ENCODE measurements around the gene CORO2A. TPM values are rescaled to one million over a fixed set of nuclear protein-coding genes. Genes with fewer than 3 reads are reported as not detected.

Gene CORO2A
- total and polyA plus RNA-seq, 2 of the 13 experiments (the other 11 are each of a cell fraction or from before 2014, with no cell fraction given), result 14.4 to 15.3 TPM

DNA sequence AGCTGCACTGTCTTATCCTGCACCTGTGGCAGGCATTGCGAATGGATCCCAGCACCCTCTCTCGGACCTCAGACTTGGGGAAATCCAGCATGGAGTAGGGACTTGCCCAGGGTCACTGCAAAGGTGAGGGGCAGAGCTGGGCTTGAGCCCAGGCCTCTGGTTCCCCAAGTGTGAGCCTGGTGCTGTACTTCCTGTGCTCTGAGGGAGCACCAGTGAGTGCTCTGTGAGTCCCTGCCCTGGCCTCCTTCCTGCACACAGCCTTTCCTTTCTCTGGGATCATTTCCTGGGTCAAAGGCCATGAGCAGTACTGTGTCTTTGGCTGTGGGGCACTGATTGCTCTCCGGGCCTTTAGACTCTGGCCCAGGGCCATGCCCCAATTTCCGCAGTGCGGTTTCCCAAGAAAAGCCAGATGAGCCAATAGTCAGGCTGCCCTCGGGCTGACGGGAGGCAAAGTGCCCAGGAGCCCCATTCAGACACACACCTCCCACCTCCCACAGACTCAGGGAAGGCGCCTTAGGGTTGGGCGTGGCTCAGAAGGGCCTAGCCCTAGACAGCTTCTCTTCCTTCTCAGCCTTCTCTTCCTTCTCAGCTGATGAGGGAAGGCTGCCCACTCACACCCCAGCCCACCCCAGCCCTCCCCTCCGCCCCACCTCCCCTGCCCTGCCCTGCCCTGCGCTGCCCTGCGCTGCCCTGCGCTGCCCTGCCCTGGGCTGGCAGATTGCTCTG lies 50.1 kb downstream of the CORO2A start (continued):
- TF ChIP-seq CCAR2 (optimal IDR thresholded peaks at IDR 0.05; ENCODE audit: low read depth, low read length) (no peak), PPARG (CRISPR knock-in tag; conservative IDR thresholded peaks at IDR 0.05) (0 out of 2 replicates have a peak, but pooled peaks have one; percentile 25), ONECUT2 (CRISPR knock-in tag; IDR thresholded peaks at IDR 0.05) (no peak), POGK (CRISPR knock-in tag; conservative IDR thresholded peaks at IDR 0.05) (no peak), ZNF652 (CRISPR knock-in tag; IDR thresholded peaks at IDR 0.05; ENCODE audit: borderline replicate concordance, low read depth) (no peak), MAF1 (CRISPR knock-in tag; IDR thresholded peaks at IDR 0.05; ENCODE audit: borderline replicate concordance) (no peak), JDP2 (CRISPR knock-in tag; IDR thresholded peaks at IDR 0.05; ENCODE audit: borderline replicate concordance) (no peak), ISX (CRISPR knock-in tag; conservative IDR thresholded peaks at IDR 0.05) (no peak), ZNF430 (CRISPR knock-in tag; IDR thresholded peaks at IDR 0.05) (no peak), ZNF225 (CRISPR knock-in tag; IDR thresholded peaks at IDR 0.05) (no peak), SP140L (CRISPR knock-in tag; IDR thresholded peaks at IDR 0.05; ENCODE audit: borderline replicate concordance) (no peak), ZBTB34 (CRISPR knock-in tag; IDR thresholded peaks at IDR 0.05) (no peak), ZHX2 (IDR thresholded peaks at IDR 0.05; ENCODE audit: low read depth) (no peak), ZHX2 (CRISPR knock-in tag; IDR thresholded peaks at IDR 0.05; ENCODE audit: borderline replicate concordance) (no peak), SCMH1 (CRISPR knock-in tag; IDR thresholded peaks at IDR 0.05; ENCODE audit: borderline replicate concordance) (no peak), GZF1 (CRISPR knock-in tag; IDR thresholded peaks at IDR 0.05) (no peak), RFXAP (CRISPR knock-in tag; IDR thresholded peaks at IDR 0.05; ENCODE audit: borderline replicate concordance) (no peak), MATR3 (CRISPR knock-in tag; IDR thresholded peaks at IDR 0.05) (no peak), SUZ12 (IDR thresholded peaks at IDR 0.05; ENCODE audit: low read depth, low read length) (no peak), ELF3 (CRISPR knock-in tag; IDR thresholded peaks at IDR 0.05) (peak; percentile 71; the same call in 1 of the 2 replicates)
- TF ChIP-seq, protein P1, sequence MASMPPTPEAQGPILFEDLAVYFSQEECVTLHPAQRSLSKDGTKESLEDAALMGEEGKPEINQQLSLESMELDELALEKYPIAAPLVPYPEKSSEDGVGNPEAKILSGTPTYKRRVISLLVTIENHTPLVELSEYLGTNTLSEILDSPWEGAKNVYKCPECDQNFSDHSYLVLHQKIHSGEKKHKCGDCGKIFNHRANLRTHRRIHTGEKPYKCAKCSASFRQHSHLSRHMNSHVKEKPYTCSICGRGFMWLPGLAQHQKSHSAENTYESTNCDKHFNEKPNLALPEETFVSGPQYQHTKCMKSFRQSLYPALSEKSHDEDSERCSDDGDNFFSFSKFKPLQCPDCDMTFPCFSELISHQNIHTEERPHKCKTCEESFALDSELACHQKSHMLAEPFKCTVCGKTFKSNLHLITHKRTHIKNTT (CRISPR knock-in tag; IDR thresholded peaks at IDR 0.05), result no peak

All from HepG2 (cell line).